ENCODE data around the gene PTPRB.

PTPRB gene

GRCh38 chr12:70590051-70590450 is 47.2 kb downstream of the PTPRB start:
- H3K36me3 ChIP-seq (ENCODE audit: control insufficient read depth, insufficient read depth, low read length, severe bottlenecking): no peaks in the 10 kb centered on the region
- no peak overlapping the region for H3K4me3 ChIP-seq (ENCODE audit: low read length)
- no peaks in the 10 kb centered on the region for H3K9me3 ChIP-seq (ENCODE audit: control insufficient read depth, low read length)
- DNase-seq (ENCODE audit: low read depth): peak; percentile 88
- H3K27me3 ChIP-seq (replicated peaks; ENCODE audit: control insufficient read depth, insufficient read depth, low read length): no peaks in the 10 kb centered on the region
- H3K9ac ChIP-seq (ENCODE audit: low read length): no peak overlapping the region
- no peaks in the 10 kb centered on the region for H3K4me1 ChIP-seq (ENCODE audit: control insufficient read depth, insufficient read depth, low read length)

- no peaks in the 10 kb centered on the region for H3K36me3 ChIP-seq (ENCODE audit: control insufficient read depth, insufficient read depth, low read length, severe bottlenecking)
- no peak overlapping the region for H3K9ac ChIP-seq (ENCODE audit: low read length)
Measured at GRCh38 chr12:70584332-70584731, 52.9 kb downstream of the PTPRB start.

DNA sequence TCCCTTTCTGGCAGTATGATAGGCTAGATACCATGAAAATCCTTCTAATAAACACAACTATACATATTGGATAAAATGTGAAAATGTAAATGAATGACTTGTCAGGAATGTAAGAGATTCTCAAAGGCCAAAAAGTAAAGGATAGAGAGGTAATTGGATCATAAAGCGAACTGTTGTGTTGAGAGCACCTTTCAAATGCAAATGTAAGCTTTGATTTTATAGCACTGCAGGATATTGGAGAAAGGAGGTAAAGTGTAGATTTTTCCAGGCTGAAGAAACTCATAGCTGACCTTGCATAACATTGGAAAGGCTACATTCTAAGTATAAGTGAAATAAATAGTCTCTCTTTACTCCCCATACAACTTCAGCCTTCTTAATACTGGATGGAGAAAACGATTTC is 54.0 kb downstream of the PTPRB start:
- Histone ChIP-seq H3K4me1 (ENCODE audit: control insufficient read depth, insufficient read depth, low read length) (no peaks in the 10 kb centered on the region), H3K27me3 (replicated peaks; ENCODE audit: control insufficient read depth, insufficient read depth, low read length) (no peaks in the 10 kb centered on the region), H3K9me3 (ENCODE audit: control insufficient read depth, low read length) (peaks cover 11% of the 10 kb centered on the region), H3K36me3 (ENCODE audit: control insufficient read depth, insufficient read depth, low read length, severe bottlenecking) (no peaks in the 10 kb centered on the region), H3K9ac (ENCODE audit: low read length) (no peak overlapping the region), H3K4me3 (ENCODE audit: low read length) (no peak overlapping the region)
- DNase-seq (ENCODE audit: low read depth): no peak

More at GRCh38 chr12:70584332-70584731, 52.9 kb downstream of the PTPRB start:
- no peak overlapping the region for H3K4me3 ChIP-seq (ENCODE audit: low read length)
- no peaks in the 10 kb centered on the region for H3K27me3 ChIP-seq (replicated peaks; ENCODE audit: control insufficient read depth, insufficient read depth, low read length)
- H3K9me3 ChIP-seq (ENCODE audit: control insufficient read depth, low read length): peaks cover 11% of the 10 kb centered on the region
- no peaks in the 10 kb centered on the region for H3K4me1 ChIP-seq (ENCODE audit: control insufficient read depth, insufficient read depth, low read length)
- DNase-seq (ENCODE audit: low read depth): no peak

GRCh38 chr12:70581208-70581607 is 56.0 kb downstream of the PTPRB start:
- no peaks in the 10 kb centered on the region for H3K4me1 ChIP-seq (ENCODE audit: control insufficient read depth, insufficient read depth, low read length)
- H3K27me3 ChIP-seq (replicated peaks; ENCODE audit: control insufficient read depth, insufficient read depth, low read length): no peaks in the 10 kb centered on the region
- no peaks in the 10 kb centered on the region for H3K36me3 ChIP-seq (ENCODE audit: control insufficient read depth, insufficient read depth, low read length, severe bottlenecking)
- no peak overlapping the region for H3K4me3 ChIP-seq (ENCODE audit: low read length)
- peaks cover 11% of the 10 kb centered on the region for H3K9me3 ChIP-seq (ENCODE audit: control insufficient read depth, low read length)
- no peak for DNase-seq (ENCODE audit: low read depth)
- no peak overlapping the region for H3K9ac ChIP-seq (ENCODE audit: low read length)

- Histone ChIP-seq H3K4me3 (ENCODE audit: low read length) (no peak overlapping the region), H3K27me3 (replicated peaks; ENCODE audit: control insufficient read depth, insufficient read depth, low read length) (no peaks in the 10 kb centered on the region), H3K9me3 (ENCODE audit: control insufficient read depth, low read length) (no peaks in the 10 kb centered on the region), H3K9ac (ENCODE audit: low read length) (no peak overlapping the region), H3K4me1 (ENCODE audit: control insufficient read depth, insufficient read depth, low read length) (no peaks in the 10 kb centered on the region), H3K36me3 (ENCODE audit: control insufficient read depth, insufficient read depth, low read length, severe bottlenecking) (no peaks in the 10 kb centered on the region)
- DNase-seq (ENCODE audit: low read depth): no peak
Measured at GRCh38 chr12:70577283-70577634, 60.0 kb downstream of the PTPRB start.

DNA sequence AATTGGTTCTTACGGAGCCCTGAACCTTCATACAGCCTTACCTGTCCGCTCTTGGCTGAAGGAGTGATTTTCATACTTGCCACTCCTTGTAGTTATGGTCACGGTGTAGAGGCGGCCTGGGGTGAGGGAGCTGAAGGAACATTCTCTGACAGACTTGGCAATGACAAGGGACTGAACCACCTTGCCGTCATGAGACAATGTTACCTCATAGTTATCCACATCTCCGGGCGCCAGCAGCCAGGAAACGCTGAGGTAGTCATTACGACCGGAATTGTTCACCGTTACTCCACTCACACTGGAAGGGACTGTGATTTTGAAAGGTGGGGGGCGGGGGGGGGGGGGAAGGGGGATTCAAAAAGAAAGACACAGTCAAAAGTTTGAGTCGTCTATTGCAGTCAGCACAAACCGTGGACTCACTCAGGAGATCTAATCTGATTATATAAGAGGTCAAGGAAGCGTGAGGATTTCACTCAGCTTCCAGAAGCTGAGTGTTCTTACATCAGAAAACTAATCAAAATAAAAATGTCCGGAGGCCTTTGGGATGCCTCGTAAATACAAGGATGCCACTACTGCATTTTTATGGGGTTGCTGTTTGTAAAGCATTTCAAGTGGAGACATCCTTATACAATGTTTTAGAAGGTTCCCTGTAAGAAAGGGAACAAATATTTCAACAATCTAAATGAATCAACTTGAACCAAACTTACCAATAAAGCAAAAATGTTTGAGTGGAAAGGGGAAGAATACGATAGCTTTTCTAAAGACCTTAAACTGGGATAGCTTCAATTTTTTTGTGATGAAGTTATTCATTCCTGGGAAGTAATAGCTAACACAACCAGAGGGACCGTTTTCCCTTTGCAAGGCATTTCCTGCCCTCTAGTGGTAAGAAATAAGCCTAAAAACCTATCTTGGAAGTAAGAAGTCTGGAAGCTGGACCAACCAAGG is 60.6 kb downstream of the PTPRB start:
- peak; percentile 95 for DNase-seq (ENCODE audit: low read depth)
- no peaks in the 10 kb centered on the region for H3K9me3 ChIP-seq (ENCODE audit: control insufficient read depth, low read length)
- no peaks in the 10 kb centered on the region for H3K27me3 ChIP-seq (replicated peaks; ENCODE audit: control insufficient read depth, insufficient read depth, low read length)
- H3K4me3 ChIP-seq (ENCODE audit: low read length): no peak overlapping the region
- no peak overlapping the region for H3K9ac ChIP-seq (ENCODE audit: low read length)
- H3K36me3 ChIP-seq (ENCODE audit: control insufficient read depth, insufficient read depth, low read length, severe bottlenecking): no peaks in the 10 kb centered on the region
- peaks cover 5% of the 10 kb centered on the region for H3K4me1 ChIP-seq (ENCODE audit: control insufficient read depth, insufficient read depth, low read length)

- Histone ChIP-seq H3K9ac (ENCODE audit: low read length) (no peak overlapping the region), H3K4me3 (ENCODE audit: low read length) (no peak overlapping the region), H3K9me3 (ENCODE audit: control insufficient read depth, low read length) (no peaks in the 10 kb centered on the region), H3K27me3 (replicated peaks; ENCODE audit: control insufficient read depth, insufficient read depth, low read length) (no peaks in the 10 kb centered on the region), H3K4me1 (ENCODE audit: control insufficient read depth, insufficient read depth, low read length) (peaks cover 8% of the 10 kb centered on the region), H3K36me3 (ENCODE audit: control insufficient read depth, insufficient read depth, low read length, severe bottlenecking) (no peaks in the 10 kb centered on the region)
- no peak for DNase-seq (ENCODE audit: low read depth)
Measured at GRCh38 chr12:70571705-70572268, 65.4 kb downstream of the PTPRB start.

- DNase-seq (ENCODE audit: low read depth): no peak
- Histone ChIP-seq H3K4me3 (ENCODE audit: low read length) (no peak overlapping the region), H3K36me3 (ENCODE audit: control insufficient read depth, insufficient read depth, low read length, severe bottlenecking) (no peaks in the 10 kb centered on the region), H3K9ac (ENCODE audit: low read length) (no peak overlapping the region), H3K9me3 (ENCODE audit: control insufficient read depth, low read length) (no peaks in the 10 kb centered on the region), H3K27me3 (replicated peaks; ENCODE audit: control insufficient read depth, insufficient read depth, low read length) (no peaks in the 10 kb centered on the region), H3K4me1 (ENCODE audit: control insufficient read depth, insufficient read depth, low read length) (peaks cover 8% of the 10 kb centered on the region)
Measured at GRCh38 chr12:70571029-70571428, 66.2 kb downstream of the PTPRB start.

GRCh38 chr12:70561550-70561949 is 75.7 kb downstream of the PTPRB start:
- H3K9me3 ChIP-seq (ENCODE audit: control insufficient read depth, low read length): no peaks in the 10 kb centered on the region
- H3K36me3 ChIP-seq (ENCODE audit: control insufficient read depth, insufficient read depth, low read length, severe bottlenecking): no peaks in the 10 kb centered on the region
- no peak overlapping the region for H3K4me3 ChIP-seq (ENCODE audit: low read length)
- H3K4me1 ChIP-seq (ENCODE audit: control insufficient read depth, insufficient read depth, low read length): no peaks in the 10 kb centered on the region
- no peak overlapping the region for H3K9ac ChIP-seq (ENCODE audit: low read length)
- H3K27me3 ChIP-seq (replicated peaks; ENCODE audit: control insufficient read depth, insufficient read depth, low read length): no peaks in the 10 kb centered on the region
- DNase-seq (ENCODE audit: low read depth): no peak

DNA sequence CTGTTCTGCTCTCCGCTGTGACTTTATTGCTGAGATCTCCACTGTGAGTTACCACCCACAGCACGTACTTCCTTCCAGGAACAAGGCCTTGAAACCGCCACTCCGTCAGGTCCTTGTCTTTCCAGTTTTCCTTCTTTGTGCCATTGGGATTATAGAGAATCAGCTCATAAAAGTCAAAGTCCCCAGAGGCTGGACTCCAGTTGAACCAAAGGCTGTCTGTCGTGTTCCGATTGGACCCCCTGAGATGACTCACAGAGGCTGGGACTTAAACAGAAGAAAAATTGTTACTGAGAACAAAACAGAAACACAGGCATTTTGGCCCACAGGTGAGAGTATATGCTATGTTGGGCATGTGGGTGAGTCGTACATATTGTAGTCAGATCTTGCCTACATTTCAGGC is 76.6 kb downstream of the PTPRB start:
- Histone ChIP-seq H3K9ac (ENCODE audit: low read length) (no peak overlapping the region), H3K27me3 (replicated peaks; ENCODE audit: control insufficient read depth, insufficient read depth, low read length) (no peaks in the 10 kb centered on the region), H3K4me3 (ENCODE audit: low read length) (no peak overlapping the region), H3K9me3 (ENCODE audit: control insufficient read depth, low read length) (no peaks in the 10 kb centered on the region), H3K36me3 (ENCODE audit: control insufficient read depth, insufficient read depth, low read length, severe bottlenecking) (no peaks in the 10 kb centered on the region), H3K4me1 (ENCODE audit: control insufficient read depth, insufficient read depth, low read length) (no peaks in the 10 kb centered on the region)
- DNase-seq (ENCODE audit: low read depth): no peak

DNA sequence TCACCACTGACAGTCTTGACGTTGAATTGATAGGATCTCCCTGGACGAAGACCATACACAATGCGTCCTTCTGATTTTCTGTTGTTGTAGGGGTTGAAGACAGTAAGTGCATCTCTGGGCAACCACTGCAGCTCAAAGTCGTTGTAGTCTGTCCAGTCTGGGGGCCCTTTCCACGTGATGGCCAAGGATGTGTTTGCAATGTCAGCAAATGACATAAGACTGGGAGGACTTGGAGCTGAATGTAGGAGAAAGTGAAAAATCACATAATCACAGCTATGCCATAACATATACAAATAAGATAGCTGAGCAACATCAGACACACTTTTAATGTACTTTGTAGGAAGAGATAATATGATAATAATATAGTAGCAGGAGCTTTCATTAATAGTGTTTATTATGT is 77.8 kb downstream of the PTPRB start:
- Histone ChIP-seq H3K27me3 (replicated peaks; ENCODE audit: control insufficient read depth, insufficient read depth, low read length) (no peaks in the 10 kb centered on the region), H3K9me3 (ENCODE audit: control insufficient read depth, low read length) (no peaks in the 10 kb centered on the region), H3K4me1 (ENCODE audit: control insufficient read depth, insufficient read depth, low read length) (no peaks in the 10 kb centered on the region), H3K36me3 (ENCODE audit: control insufficient read depth, insufficient read depth, low read length, severe bottlenecking) (no peaks in the 10 kb centered on the region), H3K9ac (ENCODE audit: low read length) (no peak overlapping the region), H3K4me3 (ENCODE audit: low read length) (no peak overlapping the region)
- no peak for DNase-seq (ENCODE audit: low read depth)

Measured in adipocyte (in vitro differentiated cells).